ENCODE data around the gene MAPK1. TPM values are rescaled to one million over a fixed set of nuclear protein-coding genes. Genes with fewer than 3 reads are reported as not detected.
A peak's percentile ranks its signal among the peaks of the same experiment; 100 is the strongest.
"Not testable (repeated sequence)": the region's sequence is repeated elsewhere in the genome, so short reads cannot be mapped to it uniquely, and the experiment has no call there.

Gene MAPK1
- total and polyA plus RNA-seq, 5 donors: 14.8 to 126 (median 123) TPM

GRCh38 chr22:21734540-21735199, 132.8 kb downstream of the MAPK1 start:
- Histone ChIP-seq H3K4me1 (ENCODE audit: control insufficient read depth, insufficient read depth, low read length) (peaks cover 4% of the 10 kb centered on the region), H3K27ac (ENCODE audit: low read length) (no peak overlapping the region), H3K27me3 (ENCODE audit: control insufficient read depth, insufficient read depth) (no peaks in the 10 kb centered on the region), H3K4me3 (ENCODE audit: low read length) (peak overlapping the region; percentile 94), H3K9me3 (ENCODE audit: control insufficient read depth, low read length) (no peaks in the 10 kb centered on the region)
- intact Hi-C loops (cut with DNase I): no loop called here
- peak in 1 of 3 donors; percentile 3 for DNase-seq
- 14% methylated on average over 8 of the region's 8 CpGs for WGBS
- no peak for ATAC-seq

GRCh38 chr22:21731503-21731902, 135.9 kb downstream of the MAPK1 start:
- DNase-seq: peak in 1 of 3 donors; percentile 11
- ATAC-seq: no peak
- peaks cover 4% of the 10 kb centered on the region for H3K4me1 ChIP-seq (ENCODE audit: control insufficient read depth, insufficient read depth, low read length)
- WGBS: 88% methylated on average over 5 of the region's 5 CpGs
- H3K27me3 ChIP-seq (ENCODE audit: control insufficient read depth, insufficient read depth): no peaks in the 10 kb centered on the region
- no peak overlapping the region for H3K4me3 ChIP-seq (ENCODE audit: low read length)
- H3K27ac ChIP-seq (ENCODE audit: low read length): no peak overlapping the region
- intact Hi-C loops (cut with DNase I): no loop called here
- H3K9me3 ChIP-seq (ENCODE audit: control insufficient read depth, low read length): no peaks in the 10 kb centered on the region

GRCh38 chr22:21730535-21731308, 136.7 kb downstream of the MAPK1 start:
- no peak overlapping the region for H3K27ac ChIP-seq (ENCODE audit: low read length)
- H3K4me3 ChIP-seq (ENCODE audit: low read length): no peak overlapping the region
- H3K9me3 ChIP-seq (ENCODE audit: control insufficient read depth, low read length): no peaks in the 10 kb centered on the region
- ATAC-seq (no peak), DNase-seq (no peak)
- H3K27me3 ChIP-seq (ENCODE audit: control insufficient read depth, insufficient read depth): no peaks in the 10 kb centered on the region
- 94% methylated on average over 9 of the region's 9 CpGs for WGBS
- peaks cover 4% of the 10 kb centered on the region for H3K4me1 ChIP-seq (ENCODE audit: control insufficient read depth, insufficient read depth, low read length)
- intact Hi-C loops (cut with DNase I): no loop called here

DNA sequence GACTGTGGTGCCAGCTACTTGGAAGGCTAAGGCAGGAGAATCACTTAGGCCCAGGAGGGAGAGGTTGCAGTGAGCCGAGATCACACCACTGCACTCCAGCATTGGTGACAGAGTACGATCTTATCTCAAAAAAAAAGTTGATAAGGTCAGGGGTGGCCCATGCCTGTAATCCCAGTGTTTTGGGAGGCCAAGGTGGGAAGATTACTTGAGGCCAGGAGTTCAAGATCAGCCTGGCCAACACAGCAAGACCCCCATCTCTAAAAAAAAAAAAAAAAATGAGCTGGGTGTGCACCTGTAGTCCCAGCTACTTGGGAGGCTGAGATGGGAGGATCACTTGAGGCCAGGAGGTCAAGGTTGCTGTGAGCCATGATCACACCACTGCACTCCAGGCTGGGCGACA, 138.3 kb downstream of the MAPK1 start:
- not testable (repeated sequence) for H3K27ac ChIP-seq (ENCODE audit: low read length); H3K9me3 ChIP-seq (ENCODE audit: control insufficient read depth, low read length); ATAC-seq; H3K4me3 ChIP-seq (ENCODE audit: low read length); H3K4me1 ChIP-seq (ENCODE audit: control insufficient read depth, insufficient read depth, low read length); H3K27me3 ChIP-seq (ENCODE audit: control insufficient read depth, insufficient read depth); DNase-seq
- intact Hi-C loops (cut with DNase I): loop anchor here in 1 of 4 donors (5.0 kb wide), 1 partner anchor 213 kb away; no protein-coding TSS in a partner anchor
- WGBS: 86% methylated on average over 3 of the region's 3 CpGs

- WGBS: 82% methylated on average over 12 of the region's 12 CpGs
- intact Hi-C loops (cut with DNase I): loop anchor here in 1 of 4 donors (5.0 kb wide), 1 partner anchor 214 kb away; no protein-coding TSS in a partner anchor
Measured at GRCh38 chr22:21728270-21728669, 139.2 kb downstream of the MAPK1 start.

DNA sequence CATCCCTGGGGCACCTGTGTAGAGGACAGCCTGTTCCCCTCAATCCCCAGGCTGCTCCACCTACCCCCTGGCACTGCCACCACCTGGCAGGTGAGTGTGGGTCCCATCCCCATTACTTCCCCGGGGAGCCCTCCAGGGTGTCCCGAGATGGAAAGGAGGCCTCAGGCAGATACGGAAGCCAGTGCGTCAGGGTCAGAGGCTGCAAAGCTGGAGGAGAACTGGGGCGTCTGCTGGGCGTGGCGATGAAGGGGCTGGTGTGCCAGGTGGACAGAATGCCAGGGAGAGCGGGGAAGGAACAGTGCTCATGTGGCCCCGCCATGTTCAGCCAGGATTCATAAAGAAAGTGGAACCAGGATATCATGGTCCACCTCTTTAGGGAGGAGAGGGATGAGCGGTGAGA, 139.7 kb downstream of the MAPK1 start:
- DNase-seq: no peak
- 96% methylated on average over 10 of the region's 10 CpGs for WGBS
- H3K4me3 ChIP-seq (ENCODE audit: low read length): no peak overlapping the region
- H3K27ac ChIP-seq (ENCODE audit: low read length): no peak overlapping the region
- no peak for ATAC-seq
- H3K4me1 ChIP-seq (ENCODE audit: control insufficient read depth, insufficient read depth, low read length): no peaks in the 10 kb centered on the region
- intact Hi-C loops (cut with DNase I): loop anchor here in 1 of 4 donors (5.0 kb wide), 1 partner anchor 215 kb away; no protein-coding TSS in a partner anchor
- H3K9me3 ChIP-seq (ENCODE audit: control insufficient read depth, low read length): no peaks in the 10 kb centered on the region
- no peaks in the 10 kb centered on the region for H3K27me3 ChIP-seq (ENCODE audit: control insufficient read depth, insufficient read depth)

More at GRCh38 chr22:21728270-21728669, 139.2 kb downstream of the MAPK1 start:
- no peaks in the 10 kb centered on the region for H3K9me3 ChIP-seq (ENCODE audit: control insufficient read depth, low read length)
- ATAC-seq (no peak), DNase-seq (no peak)
- no peaks in the 10 kb centered on the region for H3K27me3 ChIP-seq (ENCODE audit: control insufficient read depth, insufficient read depth)
- no peak overlapping the region for H3K4me3 ChIP-seq (ENCODE audit: low read length)
- no peak overlapping the region for H3K27ac ChIP-seq (ENCODE audit: low read length)
- H3K4me1 ChIP-seq (ENCODE audit: control insufficient read depth, insufficient read depth, low read length): no peaks in the 10 kb centered on the region

GRCh38 chr22:21727159-21727558, 140.3 kb downstream of the MAPK1 start:
- Histone ChIP-seq H3K9me3 (ENCODE audit: control insufficient read depth, low read length) (no peaks in the 10 kb centered on the region), H3K27me3 (ENCODE audit: control insufficient read depth, insufficient read depth) (no peaks in the 10 kb centered on the region), H3K4me1 (ENCODE audit: control insufficient read depth, insufficient read depth, low read length) (no peaks in the 10 kb centered on the region), H3K27ac (ENCODE audit: low read length) (no peak overlapping the region), H3K4me3 (ENCODE audit: low read length) (no peak overlapping the region)
- ATAC-seq: no peak
- DNase-seq: no peak
- WGBS: 89% methylated on average over 4 of the region's 4 CpGs
- intact Hi-C loops (cut with DNase I): loop anchor here in 1 of 4 donors (5.0 kb wide), 1 partner anchor 215 kb away; no protein-coding TSS in a partner anchor

GRCh38 chr22:21726650-21727049, 140.8 kb downstream of the MAPK1 start:
- intact Hi-C loops (cut with DNase I): loop anchor here in 1 of 4 donors (5.0 kb wide), 1 partner anchor 216 kb away; no protein-coding TSS in a partner anchor
- WGBS: 78% methylated on average over 5 of the region's 5 CpGs
- DNase-seq: no peak
- Histone ChIP-seq H3K4me1 (ENCODE audit: control insufficient read depth, insufficient read depth, low read length) (no peaks in the 10 kb centered on the region), H3K27me3 (ENCODE audit: control insufficient read depth, insufficient read depth) (no peaks in the 10 kb centered on the region), H3K9me3 (ENCODE audit: control insufficient read depth, low read length) (no peaks in the 10 kb centered on the region), H3K27ac (ENCODE audit: low read length) (no peak overlapping the region), H3K4me3 (ENCODE audit: low read length) (no peak overlapping the region)
- ATAC-seq: peak in 1 of 2 donors; percentile 24

DNA sequence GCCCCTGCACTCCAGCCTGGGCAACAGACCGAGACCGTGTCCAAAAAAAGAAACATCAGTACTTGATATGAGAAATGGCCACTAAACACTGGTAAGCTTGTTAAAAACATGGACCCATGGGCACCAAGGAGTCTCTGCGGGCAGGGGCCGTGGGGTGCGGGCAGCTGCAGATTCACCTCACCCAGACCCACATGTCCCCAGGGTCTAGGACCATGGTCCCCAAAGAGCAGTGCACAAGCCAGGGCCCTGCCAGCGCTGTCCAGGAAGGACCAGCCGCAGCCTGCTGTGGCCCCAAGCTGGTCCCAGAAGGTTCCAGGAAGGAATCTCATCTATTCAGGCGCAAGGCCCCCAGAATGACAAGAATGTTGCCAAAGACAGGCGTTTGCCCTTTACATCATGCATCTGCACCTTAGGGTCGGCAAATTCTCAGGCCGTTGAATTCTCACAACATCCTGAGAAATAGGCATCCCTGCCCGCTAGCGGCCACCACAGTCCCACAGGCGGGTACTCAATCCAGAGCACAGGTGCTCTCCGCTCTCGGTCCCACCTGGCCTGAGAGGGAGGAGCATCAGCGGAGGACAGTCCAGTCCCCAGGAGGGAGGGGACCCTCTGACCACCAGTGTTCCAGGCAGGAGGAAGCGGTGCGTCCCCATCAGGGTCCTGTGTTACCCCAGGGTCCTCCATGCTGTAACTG, 141.3 kb downstream of the MAPK1 start:
- 93% methylated on average over 19 of the region's 19 CpGs for WGBS
- ATAC-seq (peak in 1 of 2 donors; percentile 45), DNase-seq (no peak)
- intact Hi-C loops (cut with DNase I): loop anchor here in 1 of 4 donors (5.0 kb wide), 1 partner anchor 216 kb away; no protein-coding TSS in a partner anchor
- no peak overlapping the region for H3K27ac ChIP-seq (ENCODE audit: low read length)
- no peaks in the 10 kb centered on the region for H3K9me3 ChIP-seq (ENCODE audit: control insufficient read depth, low read length)
- H3K27me3 ChIP-seq (ENCODE audit: control insufficient read depth, insufficient read depth): no peaks in the 10 kb centered on the region
- H3K4me3 ChIP-seq (ENCODE audit: low read length): no peak overlapping the region
- H3K4me1 ChIP-seq (ENCODE audit: control insufficient read depth, insufficient read depth, low read length): no peaks in the 10 kb centered on the region

DNA sequence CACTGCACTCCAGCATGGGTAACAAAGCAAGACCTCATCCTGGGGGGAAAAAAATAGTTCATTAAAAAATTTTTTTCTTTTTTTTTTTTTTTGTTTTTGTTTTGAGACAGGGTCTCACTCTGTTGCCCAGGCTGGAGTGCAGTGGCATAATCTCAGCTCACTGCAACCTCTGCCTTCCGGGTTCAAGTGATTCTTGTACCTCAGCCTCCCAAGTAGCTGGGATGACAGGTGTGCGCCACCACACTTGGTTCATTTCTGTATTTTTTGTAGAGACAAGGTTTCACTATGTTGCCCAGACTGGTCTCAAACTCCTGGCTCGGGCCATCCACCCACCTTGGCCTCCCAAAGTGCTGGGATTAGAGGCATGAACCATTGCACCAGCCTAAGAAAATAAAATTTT, 142.9 kb downstream of the MAPK1 start:
- H3K9me3 ChIP-seq (ENCODE audit: control insufficient read depth, low read length); H3K27ac ChIP-seq (ENCODE audit: low read length); intact Hi-C loops (cut with DNase I); DNase-seq; ATAC-seq; H3K4me3 ChIP-seq (ENCODE audit: low read length); H3K4me1 ChIP-seq (ENCODE audit: control insufficient read depth, insufficient read depth, low read length); H3K27me3 ChIP-seq (ENCODE audit: control insufficient read depth, insufficient read depth): not testable (repeated sequence)
- over 99% methylated on average over 3 of the region's 3 CpGs for WGBS

Data from right cardiac atrium (tissue), 5 donors.